Liver (tissue), 2 donors: Measurements from ENCODE around the gene NHERF1.

ENCODE experiments used
- CTCF ChIP-seq: fragments of 150-350 bp; IDR thresholded peaks from 2 replicates; pipeline ENCODE4 v1.5.1; 2017; ENCODE audit warnings: improper control_type of control experiment, low read depth, low read length; ENCODE audit not compliant: missing input control
- FOXA1 ChIP-seq: IDR thresholded peaks from 2 replicates; pipeline ENCODE4 v1.6.1; 2016; ENCODE audit warnings: antibody characterized with exemption
- donor health status: healthy.

DNA sequence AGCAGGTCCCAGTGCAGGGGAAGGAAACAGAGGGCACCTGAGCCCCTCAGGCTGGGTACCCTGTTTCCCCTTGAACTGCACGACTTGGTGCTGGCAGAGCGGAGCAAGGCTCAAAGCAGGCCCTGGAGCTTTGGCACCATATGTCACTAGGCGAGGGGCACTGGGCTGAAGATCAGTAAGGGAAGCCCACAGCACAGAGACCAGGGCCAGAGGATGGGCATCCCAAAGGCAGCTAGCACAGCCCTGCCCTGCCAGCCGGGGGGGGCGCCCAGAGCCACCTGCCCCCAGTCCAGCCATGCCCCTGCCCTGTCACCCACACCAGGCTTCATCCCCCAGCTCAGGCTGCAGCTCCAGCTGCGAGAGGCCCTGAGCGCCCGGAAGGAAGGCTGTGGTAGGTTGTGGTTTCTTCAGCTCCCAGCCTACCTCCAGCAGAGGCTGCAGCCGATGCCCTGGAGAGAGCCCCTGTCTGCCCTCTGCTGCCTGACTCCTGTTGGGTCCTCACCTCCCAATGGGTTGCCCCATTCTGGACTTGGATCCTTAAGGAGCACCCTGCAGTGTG lies 10.9 kb downstream of the NHERF1 start:
- TF ChIP-seq CTCF (no peak), FOXA1 (no peak)
